GM18507 (cell line): Measurements from ENCODE around the gene GRPR.

ENCODE experiments used
- DNase-seq: peaks from one replicate; pipeline ENCODE4 v3.0.0; 2011; ENCODE audit warnings: low read depth; ENCODE audit not compliant: insufficient read length; ENCODE audit errors: extremely low spot score
- FAIRE-seq: peaks from 2 replicates; lab custom pipeline; 2011; peaks lifted over from hg19 to GRCh38; lab: Jason Lieb, UNC

The GRPR gene

DNA sequence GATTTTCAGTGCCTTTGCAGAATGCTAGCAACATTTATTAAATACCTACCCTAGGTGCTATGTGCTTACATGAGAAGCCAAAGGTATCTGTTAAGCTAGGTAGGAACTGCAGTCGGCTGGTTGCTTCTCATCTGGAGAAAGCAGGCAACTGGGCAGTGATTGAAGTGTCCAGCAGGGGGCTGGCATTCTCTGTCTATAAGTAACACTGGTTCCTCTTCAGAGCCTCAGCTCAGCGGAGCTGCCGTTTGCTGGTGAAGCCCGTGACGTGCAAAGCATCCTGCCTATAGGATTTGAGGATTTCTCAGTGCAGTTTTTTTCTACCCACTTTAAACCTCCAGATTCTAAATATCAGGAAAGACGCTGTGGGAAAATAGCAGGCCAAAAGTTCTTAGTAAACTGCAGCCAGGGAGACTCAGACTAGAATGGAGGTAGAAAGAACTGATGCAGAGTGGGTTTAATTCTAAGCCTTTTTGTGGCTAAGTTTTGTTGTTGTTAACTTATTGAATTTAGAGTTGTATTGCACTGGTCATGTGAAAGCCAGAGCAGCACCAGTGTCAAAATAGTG is at the start of gene GRPR:
TSS of gene GRPR (plus strand) at position 344 of the 565 bp plus-strand sequence. CDS start 389 bp downstream, outside the sequence.
- DNase-seq (no peak), FAIRE-seq (peak; percentile 99)

DNA sequence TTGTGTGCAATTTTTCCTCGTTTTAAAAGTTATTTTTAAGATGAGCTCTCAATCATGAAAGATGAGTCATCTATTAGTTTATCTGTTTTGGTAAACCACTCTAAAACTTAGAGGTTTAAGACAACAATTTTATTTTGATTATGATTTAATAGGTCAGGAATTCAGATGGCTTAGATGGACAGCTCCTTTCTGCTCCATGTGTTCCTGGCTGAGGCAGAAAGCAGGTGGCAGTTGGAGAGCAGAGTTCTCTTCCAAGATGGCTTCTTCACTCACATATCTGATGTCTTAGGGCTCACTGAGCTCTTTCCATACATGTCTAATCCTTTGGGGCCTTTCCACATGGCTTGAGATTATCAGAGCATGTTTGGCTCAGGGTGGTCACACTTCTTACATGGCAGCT is 48.3 kb upstream of the GRPR start:
- FAIRE-seq, result no peak
- DNase-seq, result no peak

DNA sequence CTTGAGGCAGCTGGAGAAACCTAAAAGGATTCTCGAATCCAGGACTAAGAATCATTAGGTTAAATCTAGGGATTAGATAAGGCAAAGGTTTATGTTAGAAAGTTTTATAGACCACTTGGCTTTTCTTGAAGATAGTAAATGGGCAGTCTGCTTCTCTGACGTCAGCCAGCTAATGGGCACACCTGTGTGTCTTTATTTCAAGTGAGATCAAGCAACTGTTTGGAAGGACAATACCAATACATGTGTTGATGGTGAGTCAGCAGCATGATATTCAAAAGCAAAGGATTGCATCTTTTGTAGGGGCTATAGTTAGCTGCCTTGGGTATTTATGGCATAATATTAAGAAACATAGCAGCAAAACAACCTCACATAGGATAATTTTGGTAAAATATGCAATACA is 46.5 kb upstream of the GRPR start:
- DNase-seq (no peak), FAIRE-seq (no peak)

DNA sequence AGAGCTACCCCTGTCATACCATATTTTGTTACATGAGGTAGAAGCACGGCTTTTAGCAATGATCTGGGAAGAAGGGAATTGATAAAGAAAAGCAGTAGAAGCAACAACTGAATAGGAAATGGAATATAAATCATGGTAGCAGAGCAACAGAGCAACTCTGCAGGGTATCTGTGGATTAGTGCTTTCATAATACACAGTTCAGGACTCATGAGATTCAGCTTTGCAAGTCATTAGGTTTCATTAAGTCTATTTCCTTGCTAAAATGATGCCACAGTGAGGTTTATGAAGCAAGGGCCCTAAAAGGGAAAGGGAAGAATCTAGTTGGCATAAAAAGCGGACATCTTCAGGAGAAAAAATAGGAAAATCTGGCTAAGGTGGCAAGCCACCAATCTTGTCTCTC is 45.6 kb upstream of the GRPR start:
- FAIRE-seq (no peak), DNase-seq (no peak)

DNA sequence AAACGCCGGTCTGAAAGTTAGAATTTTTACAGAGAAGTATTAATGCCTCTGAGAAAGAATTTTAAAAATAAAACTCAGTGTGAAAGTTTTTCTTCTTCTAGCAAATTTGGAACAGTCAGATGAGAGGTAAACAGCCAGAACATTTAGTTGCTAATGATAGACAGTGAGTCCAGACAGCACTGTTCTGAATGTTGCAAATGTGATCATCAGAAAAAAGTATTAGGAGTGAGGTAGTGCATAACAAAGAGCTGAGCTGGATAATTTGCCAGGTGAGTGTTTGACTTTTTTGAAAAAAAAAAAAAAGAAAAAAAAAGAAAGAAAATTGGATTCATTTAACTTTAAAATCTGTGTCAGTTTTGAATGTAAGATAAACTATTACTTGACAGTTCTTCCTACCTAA is 42.0 kb upstream of the GRPR start:
- DNase-seq (no peak), FAIRE-seq (no peak)

DNA sequence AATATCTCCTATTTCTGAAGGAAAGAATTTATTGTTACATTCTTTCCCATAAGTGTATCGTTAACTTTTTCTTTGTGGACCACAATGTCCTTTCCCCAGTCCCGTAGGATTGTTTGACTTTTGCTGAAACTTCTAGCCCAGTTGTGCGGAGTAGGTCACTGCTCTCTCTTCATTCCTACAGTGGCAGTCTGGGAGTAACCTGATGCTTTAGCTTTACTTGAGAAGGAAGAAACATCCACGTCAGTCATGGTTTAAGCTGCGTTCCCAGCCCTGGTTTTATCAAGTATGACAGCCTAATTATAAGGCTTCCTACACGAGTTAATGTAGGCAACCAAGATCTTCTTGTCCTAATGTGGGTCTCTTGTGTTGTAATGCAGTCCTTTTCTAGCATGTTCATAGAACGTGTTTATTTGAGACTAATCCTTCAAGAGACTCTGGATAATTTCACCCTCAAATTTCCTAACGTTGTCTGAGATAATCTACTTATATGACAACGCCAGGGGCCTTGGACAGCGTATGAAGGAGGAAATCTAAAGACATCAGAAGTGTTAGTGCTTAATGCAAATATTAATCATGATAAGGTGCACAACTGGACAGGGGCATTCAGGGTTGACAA is 40.8 kb upstream of the GRPR start:
- FAIRE-seq, result no peak

DNA sequence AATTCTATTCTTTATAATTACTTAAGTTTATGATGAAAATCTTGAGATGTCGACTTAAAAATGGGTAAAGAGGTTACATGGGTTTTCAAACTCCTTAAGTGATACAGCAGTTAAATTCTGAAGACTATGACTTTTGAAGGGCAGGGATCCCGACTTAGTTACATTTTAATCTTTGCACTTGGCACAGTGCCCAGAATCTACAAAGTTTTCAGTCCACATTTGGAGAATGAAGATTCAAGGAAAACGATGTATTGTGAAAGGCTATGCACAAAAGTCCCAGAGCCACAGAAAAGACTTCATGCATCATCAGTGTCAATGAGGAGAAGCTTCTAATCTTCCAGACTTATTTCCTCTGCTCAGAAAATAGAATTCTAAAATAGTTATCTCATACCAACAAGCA is 36.3 kb upstream of the GRPR start:
- FAIRE-seq, result no peak
- no peak for DNase-seq

More for the DNA sequence above, 40.8 kb upstream of the GRPR start:
- no peak for DNase-seq

DNA sequence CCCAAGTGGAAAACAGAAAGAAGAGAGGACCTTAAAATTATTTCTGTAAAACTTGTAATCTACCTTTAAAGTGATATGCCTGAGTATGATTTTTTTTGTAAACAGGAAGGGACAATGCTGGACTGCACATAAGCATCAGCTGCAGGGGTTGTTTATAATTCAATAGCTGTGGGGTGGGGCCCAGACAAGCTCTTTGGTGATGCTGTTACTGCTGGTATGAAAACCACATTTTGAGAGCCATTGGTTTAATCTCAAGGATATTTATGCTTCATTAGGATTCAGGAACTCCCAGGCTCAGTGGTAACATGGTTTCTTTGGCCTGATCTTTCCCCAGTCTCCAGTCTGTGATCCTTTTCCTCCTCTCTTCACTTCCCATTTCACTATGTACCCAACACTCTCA is 34.3 kb upstream of the GRPR start:
- DNase-seq (no peak), FAIRE-seq (no peak)

DNA sequence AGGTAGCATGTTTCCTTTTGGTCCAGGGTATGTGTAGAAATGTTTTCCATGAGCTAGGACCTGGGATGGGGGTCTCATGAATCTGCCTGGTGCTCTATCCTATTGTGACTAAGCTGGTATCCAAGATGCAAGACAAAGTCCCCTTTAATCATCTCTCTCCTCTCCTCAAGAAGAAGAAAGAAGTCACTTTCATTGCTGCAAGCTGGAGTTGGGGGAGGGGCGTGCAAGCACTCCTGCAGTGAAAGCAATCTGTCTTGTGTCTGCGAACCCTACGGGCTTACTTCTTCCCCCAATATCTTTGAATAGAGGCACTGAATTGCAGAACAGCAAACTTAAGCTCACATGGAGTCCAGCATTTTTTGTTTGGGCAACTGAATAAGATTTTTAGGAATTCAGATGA is 27.2 kb upstream of the GRPR start:
- no peak for FAIRE-seq
- DNase-seq, result no peak

DNA sequence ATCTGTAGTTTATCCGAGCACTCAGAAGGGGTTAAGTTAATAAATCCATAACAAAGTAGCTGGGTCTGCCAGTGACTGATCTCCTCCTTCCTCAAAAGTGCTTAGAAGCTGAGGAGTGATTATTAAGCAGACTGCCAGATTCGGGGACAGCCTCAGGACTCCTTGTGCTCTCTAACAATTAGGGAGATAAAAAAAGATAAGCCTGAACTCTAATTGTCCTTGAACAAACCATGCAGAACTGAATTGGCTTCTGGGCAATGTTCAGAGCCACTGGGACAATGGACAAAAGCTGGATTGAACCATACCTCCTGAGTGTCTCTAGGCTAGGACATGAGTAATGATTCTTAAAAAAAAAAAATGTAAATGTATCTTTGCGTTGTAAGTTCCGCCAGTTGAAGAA is 22.7 kb upstream of the GRPR start:
- no peak for FAIRE-seq
- no peak for DNase-seq

DNA sequence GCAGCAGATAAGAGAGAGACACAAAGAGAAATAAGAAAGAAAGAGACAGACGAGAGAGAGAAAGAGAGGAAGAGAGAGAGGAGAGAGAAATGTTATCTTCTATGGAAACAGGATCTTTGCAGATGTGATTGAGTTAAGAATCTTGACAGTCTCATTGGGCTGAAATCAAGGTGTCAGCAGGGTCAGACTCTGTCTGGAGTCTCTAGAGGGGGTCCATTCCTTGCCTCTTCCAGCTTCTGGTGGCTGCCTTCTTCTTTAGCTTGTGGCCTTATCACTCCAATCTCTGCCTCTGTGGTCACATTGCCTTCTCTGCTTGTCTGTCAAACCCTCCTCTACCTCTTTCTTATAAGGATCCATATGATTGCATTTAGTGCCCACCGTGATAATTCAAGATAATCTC is 21.8 kb upstream of the GRPR start:
- DNase-seq, result no peak
- FAIRE-seq, result peak; percentile 55

DNA sequence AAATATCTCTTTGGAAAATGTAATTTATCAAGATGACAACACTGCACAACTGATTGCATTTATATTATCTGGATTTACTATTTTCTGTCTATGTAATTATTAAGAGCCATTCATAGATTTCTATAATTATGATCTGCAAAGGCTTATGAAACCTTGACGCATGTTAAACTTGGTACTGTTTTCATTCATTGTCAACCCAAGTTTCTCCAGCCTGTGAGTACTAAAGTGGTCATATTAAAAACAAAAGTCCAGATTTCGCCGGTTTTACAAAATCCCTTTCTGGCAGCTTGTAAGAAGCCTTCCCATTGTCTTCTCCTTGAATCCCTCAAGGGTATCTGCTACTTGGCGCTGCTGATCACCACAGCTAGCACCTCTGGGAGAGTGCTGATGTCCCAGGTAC is 19.7 kb upstream of the GRPR start:
- FAIRE-seq (no peak), DNase-seq (no peak)

DNA sequence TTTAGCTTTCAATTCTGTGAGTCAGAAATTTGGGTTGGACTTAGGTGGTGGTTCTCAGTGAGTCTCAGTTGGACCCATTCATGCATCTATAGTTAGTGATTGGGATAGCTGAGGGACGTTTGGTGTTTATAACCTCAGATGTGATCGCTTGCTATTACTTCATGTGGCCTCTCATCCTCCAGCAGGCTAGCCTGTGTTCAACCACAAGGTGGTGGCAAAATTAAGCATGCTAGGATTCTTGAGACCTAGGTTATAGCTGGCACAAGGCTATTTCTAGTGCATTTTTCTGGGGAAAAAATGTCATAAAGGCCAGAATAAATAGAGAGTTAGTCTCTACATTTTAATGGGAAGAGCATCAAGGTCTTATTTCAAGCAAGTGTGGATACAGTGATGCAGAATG is 10.9 kb upstream of the GRPR start:
- DNase-seq (no peak), FAIRE-seq (no peak)

DNA sequence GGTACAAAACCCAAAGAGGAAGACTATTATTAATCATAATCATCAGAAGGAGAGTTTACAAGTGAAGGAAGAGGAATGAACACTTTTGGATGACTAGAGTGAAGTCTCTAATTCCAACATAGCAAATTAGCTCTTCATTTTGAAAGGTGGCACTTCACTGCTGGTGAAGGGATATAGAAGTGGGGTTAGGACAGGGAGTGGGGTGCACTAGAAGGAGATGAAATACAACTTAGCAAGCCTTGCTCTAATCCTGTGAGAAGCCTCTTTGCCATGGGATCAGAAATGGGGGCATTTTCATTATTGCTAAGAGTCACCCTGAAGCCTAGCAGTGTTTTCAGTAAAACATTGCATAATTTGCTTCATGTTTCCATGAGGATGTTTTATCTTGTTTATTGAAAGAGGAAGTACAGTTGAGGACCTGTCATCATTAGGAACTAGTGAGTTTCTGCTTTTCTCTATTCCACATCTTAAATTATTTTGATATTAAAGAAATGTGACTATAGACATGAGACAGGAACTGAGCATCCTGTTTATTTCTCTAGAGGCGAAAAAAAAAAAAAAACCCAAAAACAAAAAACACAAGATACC is 9.3 kb upstream of the GRPR start:
- DNase-seq (no peak), FAIRE-seq (no peak)

DNA sequence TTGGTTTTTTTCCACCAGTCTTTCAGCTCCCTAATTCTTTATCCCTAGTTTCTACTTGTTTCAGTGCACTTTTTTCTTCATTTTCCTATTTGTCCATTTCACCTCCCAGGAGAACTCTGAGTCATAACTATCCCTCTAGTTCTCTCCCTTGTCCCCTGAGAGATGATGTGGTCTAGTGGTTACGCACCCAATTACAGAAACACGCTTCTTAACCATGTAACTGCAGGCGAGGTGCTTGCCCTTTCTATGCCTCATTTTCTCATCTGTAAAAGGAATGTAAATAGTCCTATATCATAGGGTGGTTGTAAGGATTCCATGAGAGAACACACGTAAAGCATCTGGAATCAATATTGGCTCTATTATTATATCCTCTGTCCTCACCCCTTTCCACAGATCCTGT is 8.8 kb upstream of the GRPR start:
- FAIRE-seq (peak; percentile 84), DNase-seq (no peak)

DNA sequence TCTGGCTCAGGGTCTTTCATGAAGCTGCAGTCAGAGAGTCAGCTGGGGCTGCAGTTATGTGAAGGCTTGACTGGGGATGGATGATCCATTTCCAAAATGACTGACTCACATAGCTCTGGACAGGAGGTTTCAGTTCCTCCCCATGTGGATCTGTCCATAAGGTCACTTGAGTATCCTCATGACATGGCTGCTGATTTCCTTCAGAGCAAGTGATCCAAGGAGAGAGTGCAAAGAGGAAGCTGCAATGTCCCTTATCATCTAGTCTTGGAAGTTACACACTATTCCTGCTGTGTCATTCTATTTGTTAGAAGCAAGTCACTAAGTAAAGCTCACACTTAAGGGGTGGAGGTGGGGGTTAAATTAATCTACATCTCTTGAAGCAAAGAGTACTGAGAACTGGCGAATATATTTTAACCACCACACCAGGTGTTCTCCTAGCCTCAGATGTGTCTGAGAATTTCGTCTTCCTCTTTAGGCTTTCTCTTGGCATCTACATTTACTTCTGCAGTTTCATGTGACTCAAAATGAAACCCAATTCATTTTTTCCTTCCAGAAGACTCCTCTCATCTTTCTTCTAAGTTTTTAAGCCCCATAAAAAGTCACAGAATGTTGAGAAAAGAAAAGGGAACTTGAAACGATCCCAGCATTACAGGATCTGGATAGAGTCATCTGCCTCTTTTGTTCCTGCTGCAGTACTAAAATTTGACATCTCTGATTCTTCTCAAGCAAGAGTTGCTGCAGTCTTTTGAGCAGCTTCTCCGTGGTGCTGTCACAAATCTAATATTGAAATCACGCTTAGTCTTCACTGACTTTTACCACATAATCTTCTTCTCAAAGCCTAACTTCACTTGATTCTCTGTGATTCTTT is 3.8 kb upstream of the GRPR start:
- DNase-seq (peak; percentile 4), FAIRE-seq (peak; percentile 99)

DNA sequence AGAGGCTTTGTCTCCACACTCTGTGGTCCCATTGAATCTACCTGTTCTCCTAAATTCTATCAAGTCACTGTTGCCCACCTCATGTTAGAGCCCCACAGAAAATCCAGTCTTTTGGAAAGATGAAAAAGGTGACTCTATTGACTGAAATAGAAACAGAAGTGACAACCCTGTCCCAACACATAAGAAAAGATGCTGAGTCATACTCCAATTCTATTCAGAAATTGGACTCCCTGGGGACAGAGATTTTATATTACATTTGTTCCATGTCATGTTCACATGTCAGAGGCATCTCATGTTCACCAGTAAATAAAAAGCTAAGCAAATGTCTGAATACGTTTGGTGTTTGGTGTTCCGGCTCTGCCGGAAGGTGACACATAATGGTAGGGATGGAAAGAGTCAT is 2.9 kb upstream of the GRPR start:
- FAIRE-seq, result peak; percentile 5
- no peak for DNase-seq

DNA sequence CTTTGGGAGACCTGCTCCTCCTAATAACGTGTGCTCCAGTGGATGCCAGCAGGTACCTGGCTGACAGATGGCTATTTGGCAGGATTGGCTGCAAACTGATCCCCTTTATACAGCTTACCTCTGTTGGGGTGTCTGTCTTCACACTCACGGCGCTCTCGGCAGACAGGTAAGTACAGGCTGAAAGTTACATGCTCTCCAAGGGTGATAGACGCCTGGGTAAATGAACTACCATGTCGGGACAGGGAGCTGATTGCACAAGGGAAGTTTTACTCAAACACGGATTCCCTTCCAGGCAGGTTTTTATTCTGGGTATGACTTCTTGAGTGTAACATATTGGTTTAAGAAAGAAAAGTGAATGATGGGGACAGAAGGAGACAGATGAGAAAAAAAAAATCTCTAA is 836 bp downstream of the GRPR start:
- no peak for FAIRE-seq
- no peak for DNase-seq

DNA sequence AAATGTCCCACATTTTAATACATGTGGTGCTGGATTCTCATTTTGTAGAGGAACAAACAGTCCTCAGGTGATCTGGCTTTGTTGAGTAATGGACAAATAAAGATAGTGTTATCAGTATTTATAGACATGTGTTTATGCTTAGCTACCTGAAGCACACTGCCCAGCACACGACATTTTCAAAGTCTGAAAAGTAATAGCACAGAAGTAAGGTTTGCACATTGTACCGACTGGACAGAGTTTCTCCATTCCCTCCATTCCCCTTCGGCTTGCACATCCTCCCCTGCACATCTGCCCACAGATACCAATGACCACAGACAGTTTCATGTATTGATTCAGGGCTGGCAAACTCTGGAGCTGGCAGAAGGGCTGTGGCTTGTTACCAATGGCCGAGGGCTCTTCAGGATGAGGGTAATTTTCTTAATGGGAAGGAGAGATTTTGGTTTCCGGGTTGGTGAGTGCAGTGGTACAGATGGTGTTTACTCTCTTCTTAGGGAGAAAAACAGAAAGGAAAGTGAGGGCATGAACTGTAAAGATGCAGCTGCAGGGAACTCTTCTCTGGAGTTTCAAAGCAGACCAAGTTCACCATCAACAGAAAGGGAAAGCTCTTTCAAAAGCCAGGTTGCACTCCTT is 2.3 kb downstream of the GRPR start:
- FAIRE-seq (peak; percentile 77), DNase-seq (no peak)

DNA sequence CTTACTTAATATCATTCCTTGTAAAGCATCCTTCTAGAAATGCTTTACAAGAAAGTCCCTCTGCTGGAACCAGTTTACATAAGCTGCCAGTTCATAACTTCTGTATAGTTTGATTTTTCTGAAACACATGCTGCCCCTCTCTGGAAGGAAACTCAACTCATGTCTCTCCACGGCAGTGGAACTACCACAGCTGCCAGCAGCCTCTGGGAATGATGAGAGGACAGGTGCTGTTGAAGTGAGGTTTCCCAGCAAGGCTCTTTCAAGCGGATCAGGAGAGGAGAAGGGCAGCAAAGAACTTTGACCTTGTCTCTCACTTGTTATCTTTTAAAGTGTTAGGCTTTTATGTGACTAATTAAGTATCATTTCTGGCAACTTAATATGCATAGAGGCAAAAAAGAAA is 7.3 kb downstream of the GRPR start:
- FAIRE-seq (peak; percentile 39), DNase-seq (no peak)
